HEK293 (cell line): ENCODE measurements around the gene WTIP.

Source experiments
- BCL6B ChIP-seq: fragments of 450-650 bp; formaldehyde crosslinking; IDR thresholded peaks from 2 replicates; pipeline ENCODE4 v1.5.1; 2017; ENCODE audit warnings: missing biosample characterization, missing genetic modification characterization
- ELK4 ChIP-seq: IDR thresholded peaks from 2 replicates; pipeline ENCODE4 v1.6.1; 2011; ENCODE audit warnings: mild to moderate bottlenecking, low read depth, low read length, borderline replicate concordance
- GLI2 ChIP-seq: fragments of 450-650 bp; formaldehyde crosslinking; IDR thresholded peaks from 2 replicates; pipeline ENCODE4; 2017; ENCODE audit warnings: missing biosample characterization, missing genetic modification characterization, low read depth, borderline replicate concordance
- HOXD13 ChIP-seq: sonication (generic); formaldehyde crosslinking; IDR thresholded peaks from 2 replicates; pipeline ENCODE4 v1.8.0; 2022; ENCODE audit warnings: missing genetic modification reagents, borderline replicate concordance
- KLF9 ChIP-seq: fragments of 450-650 bp; formaldehyde crosslinking; IDR thresholded peaks from 2 replicates; pipeline ENCODE4 v1.5.1; 2016; ENCODE audit warnings: missing biosample characterization, missing genetic modification characterization, low read depth
- MEIS1 ChIP-seq: sonication (generic); formaldehyde crosslinking; IDR thresholded peaks from 2 replicates; pipeline ENCODE4 v1.8.1; 2022; ENCODE audit warnings: missing genetic modification reagents, mild to moderate bottlenecking, borderline replicate concordance
- RBAK ChIP-seq: fragments of 450-650 bp; formaldehyde crosslinking; IDR thresholded peaks from 2 replicates; pipeline ENCODE4 v1.5.1; 2016; ENCODE audit warnings: missing biosample characterization, missing genetic modification characterization
- TCF7L2 ChIP-seq: IDR thresholded peaks from 2 replicates; pipeline ENCODE4 v1.6.1; 2011; ENCODE audit warnings: low read depth, mild to moderate bottlenecking, inconsistent platforms, low read length, moderate library complexity, borderline replicate concordance
- WT1 ChIP-seq: fragments of 450-650 bp; formaldehyde crosslinking; IDR thresholded peaks from 2 replicates; pipeline ENCODE4 v1.5.1; 2016; ENCODE audit warnings: missing biosample characterization, missing genetic modification characterization
- ZBTB20 ChIP-seq: fragments of 450-650 bp; formaldehyde crosslinking; IDR thresholded peaks from 2 replicates; pipeline ENCODE4 v1.5.1; 2016; ENCODE audit warnings: missing biosample characterization, missing genetic modification characterization
- ZBTB8A ChIP-seq: fragments of 450-650 bp; formaldehyde crosslinking; IDR thresholded peaks from 2 replicates; pipeline ENCODE4 v1.5.1; 2016; ENCODE audit warnings: missing biosample characterization, missing genetic modification characterization
- ZEB2 ChIP-seq: fragments of 450-650 bp; formaldehyde crosslinking; IDR thresholded peaks from 2 replicates; pipeline ENCODE4 v1.5.1; 2016; ENCODE audit warnings: missing biosample characterization, missing genetic modification characterization
- ZFHX2 ChIP-seq: fragments of 450-650 bp; formaldehyde crosslinking; conservative IDR thresholded peaks from 2 replicates; pipeline ENCODE4 v1.5.1; 2016; ENCODE audit warnings: missing biosample characterization, missing genetic modification characterization
- ZFP3 ChIP-seq: fragments of 450-650 bp; formaldehyde crosslinking; IDR thresholded peaks from 2 replicates; pipeline ENCODE4 v1.5.1; 2016; ENCODE audit warnings: low read depth, missing biosample characterization, missing genetic modification characterization
- ZNF112 ChIP-seq: fragments of 450-650 bp; formaldehyde crosslinking; IDR thresholded peaks from 2 replicates; pipeline ENCODE4 v1.5.0; 2017; ENCODE audit warnings: missing biosample characterization, missing genetic modification characterization
- ZNF132 ChIP-seq: fragments of 450-650 bp; formaldehyde crosslinking; IDR thresholded peaks from 2 replicates; pipeline ENCODE4 v1.5.1; 2017; ENCODE audit warnings: missing biosample characterization, missing genetic modification characterization, borderline replicate concordance
- ZNF175 ChIP-seq: fragments of 450-650 bp; formaldehyde crosslinking; IDR thresholded peaks from 2 replicates; pipeline ENCODE4 v1.5.1; 2016; ENCODE audit warnings: missing biosample characterization, missing genetic modification characterization
- ZNF184 ChIP-seq: fragments of 450-650 bp; IDR thresholded peaks from 2 replicates; pipeline ENCODE4 v1.5.1; 2018; ENCODE audit warnings: missing biosample characterization, mild to moderate bottlenecking, missing genetic modification characterization
- ZNF221 ChIP-seq: fragments of 450-650 bp; formaldehyde crosslinking; IDR thresholded peaks from 2 replicates; pipeline ENCODE4 v1.5.1; 2017; ENCODE audit warnings: missing biosample characterization, missing genetic modification characterization, borderline replicate concordance
- ZNF23 ChIP-seq: fragments of 450-650 bp; formaldehyde crosslinking; IDR thresholded peaks from 2 replicates; pipeline ENCODE4 v1.5.1; 2016; ENCODE audit warnings: missing biosample characterization, missing genetic modification characterization, borderline replicate concordance
- ZNF350 ChIP-seq: fragments of 450-650 bp; formaldehyde crosslinking; IDR thresholded peaks from 2 replicates; pipeline ENCODE4 v1.5.0; 2017; ENCODE audit warnings: missing biosample characterization, mild to moderate bottlenecking, missing genetic modification characterization
- ZNF423 ChIP-seq: fragments of 450-650 bp; formaldehyde crosslinking; IDR thresholded peaks from 2 replicates; pipeline ENCODE4 v1.5.1; 2016; ENCODE audit warnings: missing biosample characterization, missing genetic modification characterization
- ZNF426 ChIP-seq: fragments of 450-650 bp; formaldehyde crosslinking; IDR thresholded peaks from 2 replicates; pipeline ENCODE4 v1.5.1; 2017; ENCODE audit warnings: missing biosample characterization, missing genetic modification characterization, mild to moderate bottlenecking, inconsistent platforms, moderate library complexity
- ZNF48 ChIP-seq: fragments of 450-650 bp; formaldehyde crosslinking; IDR thresholded peaks from 2 replicates; pipeline ENCODE4 v1.5.1; 2016; ENCODE audit warnings: missing biosample characterization, missing genetic modification characterization
- ZNF501 ChIP-seq: fragments of 450-650 bp; formaldehyde crosslinking; IDR thresholded peaks from 2 replicates; pipeline ENCODE4 v1.5.1; 2016; ENCODE audit warnings: missing biosample characterization, missing genetic modification characterization
- ZNF510 ChIP-seq: fragments of 450-650 bp; formaldehyde crosslinking; IDR thresholded peaks from 2 replicates; pipeline ENCODE4 v1.5.1; 2018; ENCODE audit warnings: mild to moderate bottlenecking, missing genetic modification characterization, missing biosample characterization; ENCODE audit not compliant: insufficient replicate concordance
- ZNF518A ChIP-seq: fragments of 450-650 bp; formaldehyde crosslinking; conservative IDR thresholded peaks from 2 replicates; pipeline ENCODE4 v1.5.1; 2016; ENCODE audit warnings: low read depth, missing biosample characterization, missing genetic modification characterization
- ZNF530 ChIP-seq: fragments of 450-650 bp; formaldehyde crosslinking; IDR thresholded peaks from 2 replicates; pipeline ENCODE4 v1.5.1; 2016; ENCODE audit warnings: low read depth, missing biosample characterization, missing genetic modification characterization
- ZNF610 ChIP-seq: fragments of 450-650 bp; formaldehyde crosslinking; IDR thresholded peaks from 2 replicates; pipeline ENCODE4 v1.5.1; 2016; ENCODE audit warnings: missing biosample characterization, missing genetic modification characterization, borderline replicate concordance
- ZNF629 ChIP-seq: fragments of 450-650 bp; formaldehyde crosslinking; IDR thresholded peaks from 2 replicates; pipeline ENCODE4 v1.5.1; 2017; ENCODE audit warnings: missing biosample characterization, missing genetic modification characterization
- ZNF658 ChIP-seq: fragments of 450-650 bp; formaldehyde crosslinking; IDR thresholded peaks from 2 replicates; pipeline ENCODE4; 2016; ENCODE audit warnings: missing biosample characterization, missing genetic modification characterization
- ZNF768 ChIP-seq: fragments of 450-650 bp; formaldehyde crosslinking; IDR thresholded peaks from 2 replicates; pipeline ENCODE4 v1.5.1; 2018; ENCODE audit warnings: missing biosample characterization, mild to moderate bottlenecking, missing genetic modification characterization
- ZNF785 ChIP-seq: fragments of 450-650 bp; formaldehyde crosslinking; IDR thresholded peaks from 2 replicates; pipeline ENCODE4 v1.5.1; 2016; ENCODE audit warnings: missing biosample characterization, missing genetic modification characterization
- ZSCAN16 ChIP-seq: fragments of 450-650 bp; formaldehyde crosslinking; IDR thresholded peaks from 2 replicates; pipeline ENCODE4 v1.5.1; 2016; ENCODE audit warnings: missing biosample characterization, missing genetic modification characterization

Gene WTIP

GRCh38 chr19:34480971-34481841 lies at the start of gene WTIP (continued):
- TF ChIP-seq ZNF768 (tag by site-specific recombination) (no peak), ZNF501 (tag by site-specific recombination) (no peak), ZNF785 (no peak), BCL6B (tag by site-specific recombination) (no peak), RBAK (tag by site-specific recombination) (no peak), ZBTB20 (peak; percentile 92; the same call in 1 of the 2 replicates), ZNF184 (tag by site-specific recombination) (peak; percentile 80; the same call in 1 of the 2 replicates), HOXD13 (no peak), ZBTB8A (tag by site-specific recombination) (peak; percentile 82), MEIS1 (CRISPR knock-in tag) (no peak), ZNF221 (tag by site-specific recombination) (0 out of 2 replicates have a peak, but pooled peaks have one; percentile 10), ZNF629 (tag by site-specific recombination) (no peak), ZNF518A (tag by site-specific recombination) (no peak), TCF7L2 (no peak), ZNF423 (0 out of 2 replicates have a peak, but pooled peaks have one; percentile 24), ZFHX2 (peak; percentile 90), WT1 (tag by site-specific recombination) (no peak), ZNF112 (no peak), ZNF132 (tag by site-specific recombination) (no peak), ZSCAN16 (no peak), KLF9 (tag by site-specific recombination) (peak; percentile 71), ZNF510 (tag by site-specific recombination) (no peak), ZNF530 (tag by site-specific recombination) (no peak), ZNF350 (tag by site-specific recombination) (no peak), ZNF426 (tag by site-specific recombination) (no peak), ZNF48 (tag by site-specific recombination) (no peak), ZNF610 (tag by site-specific recombination) (no peak), ZNF175 (tag by site-specific recombination) (no peak), ZNF23 (tag by site-specific recombination) (0 out of 2 replicates have a peak, but pooled peaks have one; percentile 7), ELK4 (no peak), GLI2 (tag by site-specific recombination) (no peak), ZFP3 (tag by site-specific recombination) (no peak), ZNF658 (tag by site-specific recombination) (no peak), ZEB2 (tag by site-specific recombination) (peak; percentile 31; the same call in 1 of the 2 replicates)
